GM23338 (cell line): ENCODE results near the gene LRIG3. TPM values are rescaled to one million over a fixed set of nuclear protein-coding genes. Genes with fewer than 3 reads are reported as not detected.

Experiments used
- ATAC-seq: fragments of 200-7000 bp; cut with Tn5 transposase; 3 replicates; pipeline ENCODE4 v1.9.1; 2020
- DNase-seq: peaks from one replicate; pipeline ENCODE4 v3.0.0-alpha.2; 2015; ENCODE audit warnings: low spot score
- H2AFZ ChIP-seq: fragments of 200-600 bp; sonication (generic); 2 replicates; pipeline ENCODE4 v1.8.0; 2016; ENCODE audit warnings: antibody characterized with exemption, mild to moderate bottlenecking, moderate library complexity
- H3F3A ChIP-seq: fragments of 200-600 bp; sonication (generic); replicated peaks from 2 replicates; pipeline ENCODE4 v1.8.0; 2017; ENCODE audit warnings: antibody characterized with exemption, mixed run types, low read depth
- H3K27ac ChIP-seq: fragments of 200-600 bp; sonication (generic); 2 replicates; pipeline ENCODE4 v1.6.1; 2016; ENCODE audit warnings: low read depth
- H3K27me3 ChIP-seq: fragments of 200-600 bp; sonication (generic); 2 replicates; pipeline ENCODE4 v1.8.0; 2016; ENCODE audit warnings: mild to moderate bottlenecking, mixed run types, moderate library complexity; ENCODE audit not compliant: insufficient read depth
- H3K36me3 ChIP-seq: fragments of 200-600 bp; sonication (generic); 2 replicates; pipeline ENCODE4 v1.8.0; 2016; ENCODE audit warnings: mild to moderate bottlenecking; ENCODE audit not compliant: insufficient read depth
- H3K4me1 ChIP-seq: fragments of 200-600 bp; sonication (generic); 2 replicates; pipeline ENCODE4 v1.8.0; 2016; ENCODE audit warnings: mild to moderate bottlenecking, moderate library complexity; ENCODE audit not compliant: insufficient read depth
- H3K4me2 ChIP-seq: fragments of 200-600 bp; sonication (generic); 2 replicates; pipeline ENCODE4 v1.7.1; 2017; ENCODE audit warnings: mixed run types
- H3K4me3 ChIP-seq: fragments of 200-600 bp; sonication (generic); 2 replicates; pipeline ENCODE4 v1.6.1; 2016; ENCODE audit warnings: mixed run types
- H3K79me2 ChIP-seq: fragments of 200-600 bp; sonication (generic); replicated peaks from 2 replicates; pipeline ENCODE4 v1.8.0; 2017; ENCODE audit warnings: mild to moderate bottlenecking; ENCODE audit not compliant: insufficient read depth
- H3K9me2 ChIP-seq: fragments of 200-600 bp; sonication (generic); 2 replicates; pipeline ENCODE4 v1.8.0; 2017; ENCODE audit not compliant: insufficient read depth
- H4K20me1 ChIP-seq: fragments of 200-600 bp; sonication (generic); replicated peaks from 2 replicates; pipeline ENCODE4 v1.8.0; 2017; ENCODE audit warnings: mild to moderate bottlenecking; ENCODE audit not compliant: insufficient read depth
- H3K27ac Mint-ChIP-seq: 2 replicates; pipeline ENCODE4 v1.8.0; 2020; ENCODE audit warnings: inconsistent platforms, mild to moderate bottlenecking, moderate library complexity, mixed read lengths
- H3K27me3 Mint-ChIP-seq: 3 replicates; pipeline ENCODE4 v1.8.0; 2022; ENCODE audit warnings: low read depth, mild to moderate bottlenecking, moderate library complexity, mixed read lengths, inconsistent platforms; ENCODE audit not compliant: insufficient read depth, poor library complexity
- H3K36me3 Mint-ChIP-seq: 3 replicates; pipeline ENCODE4 v1.8.0; 2021; ENCODE audit warnings: low read depth, mild to moderate bottlenecking, inconsistent platforms, moderate library complexity, mixed read lengths
- H3K4me1 Mint-ChIP-seq: 3 replicates; pipeline ENCODE4 v1.8.0; 2020; ENCODE audit warnings: mild to moderate bottlenecking, inconsistent platforms, mixed read lengths
- H3K4me3 Mint-ChIP-seq: 3 replicates; pipeline ENCODE4 v1.8.0; 2021; ENCODE audit warnings: moderate library complexity, mild to moderate bottlenecking, inconsistent platforms, mixed read lengths
- H3K9me3 Mint-ChIP-seq: 3 replicates; pipeline ENCODE4 v1.8.0; 2020; ENCODE audit warnings: moderate library complexity, mild to moderate bottlenecking, inconsistent platforms, mixed read lengths
- CREB1 ChIP-seq: fragments of 250-450 bp; sonication (Bioruptor Pico); IDR thresholded peaks from 2 replicates; pipeline ENCODE4 v1.5.0; 2020; ENCODE audit warnings: low read depth, mild to moderate bottlenecking, moderate library complexity
- EZH2 ChIP-seq: fragments of 200-600 bp; sonication (generic); IDR thresholded peaks from one replicate; pipeline ENCODE4 v1.8.0; 2017; ENCODE audit warnings: antibody characterized with exemption, mild to moderate bottlenecking, low read depth; ENCODE audit not compliant: unreplicated experiment
- EZH2phosphoT487 ChIP-seq: fragments of 200-600 bp; sonication (generic); IDR thresholded peaks from one replicate; pipeline ENCODE4 v1.8.1; 2018; ENCODE audit warnings: antibody characterized with exemption; ENCODE audit not compliant: unreplicated experiment
- JUNB ChIP-seq: IDR thresholded peaks from one replicate; pipeline ENCODE4 v1.6.1; 2016; ENCODE audit warnings: antibody characterized with exemption; ENCODE audit not compliant: unreplicated experiment
- NANOG ChIP-seq: IDR thresholded peaks from 2 replicates; pipeline ENCODE4 v1.6.1; 2016; ENCODE audit warnings: antibody characterized with exemption, borderline replicate concordance
- POLR2AphosphoS5 ChIP-seq: IDR thresholded peaks from 2 replicates; pipeline ENCODE4 v1.6.1; 2016; ENCODE audit warnings: antibody characterized with exemption, low read depth
- STAT1 ChIP-seq: IDR thresholded peaks from one replicate; pipeline ENCODE4 v1.6.1; 2016; ENCODE audit warnings: antibody characterized with exemption; ENCODE audit not compliant: unreplicated experiment
- ZNF114 ChIP-seq: fragments of 250-450 bp; sonication (Bioruptor Pico); IDR thresholded peaks from 2 replicates; pipeline ENCODE4 v1.5.0; 2020; ENCODE audit warnings: mild to moderate bottlenecking, moderate library complexity
- ZNF331 ChIP-seq: fragments of 250-450 bp; sonication (Bioruptor Pico); IDR thresholded peaks from 2 replicates; pipeline ENCODE4 v1.5.0; 2020; ENCODE audit warnings: low read depth, mild to moderate bottlenecking, moderate library complexity
- polyA plus RNA-seq: library from polyadenylated mRNA; unstranded; fragments of >200 nt; fragmentation: Nextera tagmentation; extraction: Ambion mirVana; gene quantifications from 2 replicates; pipeline ENCODE4 v1.2.1, GENCODE V29; 2016
- total RNA-seq: library from RNA; depleted of rRNA; stranded (reverse); fragments of >200 nt; shearing (Covaris generic); gene quantifications from 2 replicates; pipeline ENCODE4 v1.2.3, GENCODE V29; 2014
- TF ChIP-seq, protein P1 (sequence below): IDR thresholded peaks from one replicate; pipeline ENCODE4 v1.6.1; 2018; ENCODE audit warnings: antibody characterized with exemption; ENCODE audit not compliant: unreplicated experiment
- TF ChIP-seq, protein P2 (sequence below): IDR thresholded peaks from 2 replicates; pipeline ENCODE4 v1.6.1; 2016; ENCODE audit warnings: antibody characterized with exemption
- TF ChIP-seq, protein P3 (sequence below): fragments of 250-450 bp; sonication (Bioruptor Pico); IDR thresholded peaks from 2 replicates; pipeline ENCODE4 v1.5.0; 2020; ENCODE audit warnings: mild to moderate bottlenecking, moderate library complexity
- TF ChIP-seq, protein P4 (sequence below), 2 experiments: fragments of 200-600 bp in 1 of 2; sonication (generic) in 1 of 2; conservative IDR thresholded peaks; 2 replicates each; pipeline versions ENCODE4 v1.5.1 to v1.6.1; 2016 to 2017; ENCODE audit warnings: antibody characterized with exemption in 2 of 2, low read depth in 2 of 2, mild to moderate bottlenecking in 2 of 2, moderate library complexity in 1 of 2

LRIG3 gene
- total and polyA plus RNA-seq, 2 experiments from 2014 or later, result 1.6 to 7.5 TPM

DNA sequence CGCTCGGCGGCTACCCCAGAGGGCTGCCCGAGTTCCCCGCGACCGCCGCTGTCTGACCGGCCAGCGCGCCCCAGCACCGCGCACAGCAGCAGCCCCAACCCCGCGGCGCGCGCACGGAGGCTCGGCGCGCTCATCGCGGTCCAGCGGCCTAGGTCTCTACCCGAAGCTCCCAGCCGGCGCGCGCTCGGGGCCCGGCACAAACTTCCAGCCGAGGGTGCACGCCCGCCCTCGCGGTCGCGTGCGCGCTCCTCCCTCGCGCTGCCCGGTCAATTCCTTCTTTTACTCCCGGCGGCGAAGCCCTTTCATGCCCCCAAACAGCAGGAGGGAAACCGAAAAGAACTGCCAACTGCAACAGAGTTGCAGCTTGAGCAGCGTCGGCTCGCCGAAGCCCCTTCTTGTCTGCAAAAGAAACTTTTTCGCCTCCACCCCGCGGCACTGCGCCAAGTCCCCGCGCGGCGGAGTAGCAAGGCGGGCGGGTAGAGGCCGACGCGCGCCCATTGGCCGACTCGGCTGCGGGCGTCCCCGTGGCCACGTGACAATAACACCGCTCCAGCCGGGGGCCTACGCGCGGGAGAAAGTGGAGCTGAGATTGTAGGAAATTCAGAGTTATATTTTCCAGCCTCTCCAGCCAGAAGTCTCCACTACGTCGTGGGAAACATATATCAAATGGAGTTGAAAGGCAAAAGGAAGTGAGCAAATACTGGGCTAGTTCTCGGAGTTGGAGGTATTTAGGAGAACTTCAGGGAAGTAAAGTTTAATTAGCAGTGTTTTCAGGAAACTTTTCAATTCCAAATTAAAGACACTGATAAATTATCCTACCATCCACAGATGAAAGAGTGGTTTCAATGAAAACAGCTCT lies at the start of gene LRIG3 (continued):
- peak; percentile 39; the same call in 1 of the 2 replicates for TF ChIP-seq POLR2AphosphoS5

DNA sequence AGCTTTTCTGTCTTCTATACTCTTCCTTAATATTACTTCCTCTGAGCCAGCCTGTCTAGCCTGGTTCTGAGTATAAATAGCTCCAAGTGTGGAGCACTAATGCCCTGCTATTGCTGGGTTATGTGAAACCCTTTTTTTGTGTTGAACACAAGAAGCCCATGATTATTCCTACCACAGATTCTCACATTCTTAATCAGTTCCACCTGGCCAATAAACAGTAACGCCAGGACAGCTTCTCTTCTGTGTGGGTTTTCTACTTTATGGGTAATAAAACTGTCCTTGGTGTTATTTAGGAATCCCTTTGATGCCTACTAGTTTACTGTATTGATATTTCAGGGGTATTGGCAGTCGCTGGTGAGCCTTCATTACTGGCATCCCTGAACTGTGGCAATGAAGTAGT lies 48.9 kb upstream of the LRIG3 start:
- no peaks in the 10 kb centered on the region for H3K27me3 Mint-ChIP-seq
- no peaks in the 10 kb centered on the region for H4K20me1 ChIP-seq
- DNase-seq (no peak), ATAC-seq (no peak)
- H3K36me3 Mint-ChIP-seq, result no peaks in the 10 kb centered on the region
- H2AFZ ChIP-seq, result no peak overlapping the region
- no peak overlapping the region for H3K27ac Mint-ChIP-seq
- no peaks in the 10 kb centered on the region for H3K79me2 ChIP-seq
- no peak overlapping the region for H3K4me2 ChIP-seq
- H3K27me3 ChIP-seq, result no peaks in the 10 kb centered on the region
- no peaks in the 10 kb centered on the region for H3F3A ChIP-seq
- no peaks in the 10 kb centered on the region for H3K36me3 ChIP-seq
- no peak overlapping the region for H3K4me3 ChIP-seq
- H3K9me3 Mint-ChIP-seq, result no peaks in the 10 kb centered on the region
- H3K4me3 Mint-ChIP-seq, result no peak overlapping the region
- H3K9me2 ChIP-seq, result no peaks in the 10 kb centered on the region
- H3K4me1 Mint-ChIP-seq, result no peaks in the 10 kb centered on the region
- no peaks in the 10 kb centered on the region for H3K4me1 ChIP-seq
- H3K27ac ChIP-seq, result no peak overlapping the region
- TF ChIP-seq EZH2phosphoT487 (no peak), JUNB (no peak), ZNF331 (no peak), CREB1 (no peak), EZH2 (no peak), NANOG (no peak), ZNF114 (CRISPR knock-in tag) (no peak), STAT1 (no peak)
- TF ChIP-seq, protein P1, sequence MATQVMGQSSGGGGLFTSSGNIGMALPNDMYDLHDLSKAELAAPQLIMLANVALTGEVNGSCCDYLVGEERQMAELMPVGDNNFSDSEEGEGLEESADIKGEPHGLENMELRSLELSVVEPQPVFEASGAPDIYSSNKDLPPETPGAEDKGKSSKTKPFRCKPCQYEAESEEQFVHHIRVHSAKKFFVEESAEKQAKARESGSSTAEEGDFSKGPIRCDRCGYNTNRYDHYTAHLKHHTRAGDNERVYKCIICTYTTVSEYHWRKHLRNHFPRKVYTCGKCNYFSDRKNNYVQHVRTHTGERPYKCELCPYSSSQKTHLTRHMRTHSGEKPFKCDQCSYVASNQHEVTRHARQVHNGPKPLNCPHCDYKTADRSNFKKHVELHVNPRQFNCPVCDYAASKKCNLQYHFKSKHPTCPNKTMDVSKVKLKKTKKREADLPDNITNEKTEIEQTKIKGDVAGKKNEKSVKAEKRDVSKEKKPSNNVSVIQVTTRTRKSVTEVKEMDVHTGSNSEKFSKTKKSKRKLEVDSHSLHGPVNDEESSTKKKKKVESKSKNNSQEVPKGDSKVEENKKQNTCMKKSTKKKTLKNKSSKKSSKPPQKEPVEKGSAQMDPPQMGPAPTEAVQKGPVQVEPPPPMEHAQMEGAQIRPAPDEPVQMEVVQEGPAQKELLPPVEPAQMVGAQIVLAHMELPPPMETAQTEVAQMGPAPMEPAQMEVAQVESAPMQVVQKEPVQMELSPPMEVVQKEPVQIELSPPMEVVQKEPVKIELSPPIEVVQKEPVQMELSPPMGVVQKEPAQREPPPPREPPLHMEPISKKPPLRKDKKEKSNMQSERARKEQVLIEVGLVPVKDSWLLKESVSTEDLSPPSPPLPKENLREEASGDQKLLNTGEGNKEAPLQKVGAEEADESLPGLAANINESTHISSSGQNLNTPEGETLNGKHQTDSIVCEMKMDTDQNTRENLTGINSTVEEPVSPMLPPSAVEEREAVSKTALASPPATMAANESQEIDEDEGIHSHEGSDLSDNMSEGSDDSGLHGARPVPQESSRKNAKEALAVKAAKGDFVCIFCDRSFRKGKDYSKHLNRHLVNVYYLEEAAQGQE, result no peak
- TF ChIP-seq, protein P2, sequence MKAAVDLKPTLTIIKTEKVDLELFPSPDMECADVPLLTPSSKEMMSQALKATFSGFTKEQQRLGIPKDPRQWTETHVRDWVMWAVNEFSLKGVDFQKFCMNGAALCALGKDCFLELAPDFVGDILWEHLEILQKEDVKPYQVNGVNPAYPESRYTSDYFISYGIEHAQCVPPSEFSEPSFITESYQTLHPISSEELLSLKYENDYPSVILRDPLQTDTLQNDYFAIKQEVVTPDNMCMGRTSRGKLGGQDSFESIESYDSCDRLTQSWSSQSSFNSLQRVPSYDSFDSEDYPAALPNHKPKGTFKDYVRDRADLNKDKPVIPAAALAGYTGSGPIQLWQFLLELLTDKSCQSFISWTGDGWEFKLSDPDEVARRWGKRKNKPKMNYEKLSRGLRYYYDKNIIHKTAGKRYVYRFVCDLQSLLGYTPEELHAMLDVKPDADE, result no peak
- TF ChIP-seq, protein P3, sequence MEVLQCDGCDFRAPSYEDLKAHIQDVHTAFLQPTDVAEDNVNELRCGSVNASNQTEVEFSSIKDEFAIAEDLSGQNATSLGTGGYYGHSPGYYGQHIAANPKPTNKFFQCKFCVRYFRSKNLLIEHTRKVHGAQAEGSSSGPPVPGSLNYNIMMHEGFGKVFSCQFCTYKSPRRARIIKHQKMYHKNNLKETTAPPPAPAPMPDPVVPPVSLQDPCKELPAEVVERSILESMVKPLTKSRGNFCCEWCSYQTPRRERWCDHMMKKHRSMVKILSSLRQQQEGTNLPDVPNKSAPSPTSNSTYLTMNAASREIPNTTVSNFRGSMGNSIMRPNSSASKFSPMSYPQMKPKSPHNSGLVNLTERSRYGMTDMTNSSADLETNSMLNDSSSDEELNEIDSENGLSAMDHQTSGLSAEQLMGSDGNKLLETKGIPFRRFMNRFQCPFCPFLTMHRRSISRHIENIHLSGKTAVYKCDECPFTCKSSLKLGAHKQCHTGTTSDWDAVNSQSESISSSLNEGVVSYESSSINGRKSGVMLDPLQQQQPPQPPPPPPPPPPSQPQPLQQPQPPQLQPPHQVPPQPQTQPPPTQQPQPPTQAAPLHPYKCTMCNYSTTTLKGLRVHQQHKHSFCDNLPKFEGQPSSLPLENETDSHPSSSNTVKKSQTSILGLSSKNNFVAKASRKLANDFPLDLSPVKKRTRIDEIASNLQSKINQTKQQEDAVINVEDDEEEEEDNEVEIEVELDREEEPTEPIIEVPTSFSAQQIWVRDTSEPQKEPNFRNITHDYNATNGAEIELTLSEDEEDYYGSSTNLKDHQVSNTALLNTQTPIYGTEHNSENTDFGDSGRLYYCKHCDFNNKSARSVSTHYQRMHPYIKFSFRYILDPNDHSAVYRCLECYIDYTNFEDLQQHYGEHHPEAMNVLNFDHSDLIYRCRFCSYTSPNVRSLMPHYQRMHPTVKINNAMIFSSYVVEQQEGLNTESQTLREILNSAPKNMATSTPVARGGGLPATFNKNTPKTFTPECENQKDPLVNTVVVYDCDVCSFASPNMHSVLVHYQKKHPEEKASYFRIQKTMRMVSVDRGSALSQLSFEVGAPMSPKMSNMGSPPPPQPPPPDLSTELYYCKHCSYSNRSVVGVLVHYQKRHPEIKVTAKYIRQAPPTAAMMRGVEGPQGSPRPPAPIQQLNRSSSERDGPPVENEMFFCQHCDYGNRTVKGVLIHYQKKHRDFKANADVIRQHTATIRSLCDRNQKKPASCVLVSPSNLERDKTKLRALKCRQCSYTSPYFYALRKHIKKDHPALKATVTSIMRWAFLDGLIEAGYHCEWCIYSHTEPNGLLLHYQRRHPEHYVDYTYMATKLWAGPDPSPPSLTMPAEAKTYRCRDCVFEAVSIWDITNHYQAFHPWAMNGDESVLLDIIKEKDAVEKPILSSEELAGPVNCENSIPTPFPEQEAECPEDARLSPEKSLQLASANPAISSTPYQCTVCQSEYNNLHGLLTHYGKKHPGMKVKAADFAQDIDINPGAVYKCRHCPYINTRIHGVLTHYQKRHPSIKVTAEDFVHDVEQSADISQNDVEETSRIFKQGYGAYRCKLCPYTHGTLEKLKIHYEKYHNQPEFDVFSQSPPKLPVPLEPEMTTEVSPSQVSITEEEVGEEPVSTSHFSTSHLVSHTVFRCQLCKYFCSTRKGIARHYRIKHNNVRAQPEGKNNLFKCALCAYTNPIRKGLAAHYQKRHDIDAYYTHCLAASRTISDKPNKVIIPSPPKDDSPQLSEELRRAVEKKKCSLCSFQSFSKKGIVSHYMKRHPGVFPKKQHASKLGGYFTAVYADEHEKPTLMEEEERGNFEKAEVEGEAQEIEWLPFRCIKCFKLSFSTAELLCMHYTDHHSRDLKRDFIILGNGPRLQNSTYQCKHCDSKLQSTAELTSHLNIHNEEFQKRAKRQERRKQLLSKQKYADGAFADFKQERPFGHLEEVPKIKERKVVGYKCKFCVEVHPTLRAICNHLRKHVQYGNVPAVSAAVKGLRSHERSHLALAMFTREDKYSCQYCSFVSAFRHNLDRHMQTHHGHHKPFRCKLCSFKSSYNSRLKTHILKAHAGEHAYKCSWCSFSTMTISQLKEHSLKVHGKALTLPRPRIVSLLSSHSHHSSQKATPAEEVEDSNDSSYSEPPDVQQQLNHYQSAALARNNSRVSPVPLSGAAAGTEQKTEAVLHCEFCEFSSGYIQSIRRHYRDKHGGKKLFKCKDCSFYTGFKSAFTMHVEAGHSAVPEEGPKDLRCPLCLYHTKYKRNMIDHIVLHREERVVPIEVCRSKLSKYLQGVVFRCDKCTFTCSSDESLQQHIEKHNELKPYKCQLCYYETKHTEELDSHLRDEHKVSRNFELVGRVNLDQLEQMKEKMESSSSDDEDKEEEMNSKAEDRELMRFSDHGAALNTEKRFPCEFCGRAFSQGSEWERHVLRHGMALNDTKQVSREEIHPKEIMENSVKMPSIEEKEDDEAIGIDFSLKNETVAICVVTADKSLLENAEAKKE, result no peak
- TF ChIP-seq, protein P4, sequence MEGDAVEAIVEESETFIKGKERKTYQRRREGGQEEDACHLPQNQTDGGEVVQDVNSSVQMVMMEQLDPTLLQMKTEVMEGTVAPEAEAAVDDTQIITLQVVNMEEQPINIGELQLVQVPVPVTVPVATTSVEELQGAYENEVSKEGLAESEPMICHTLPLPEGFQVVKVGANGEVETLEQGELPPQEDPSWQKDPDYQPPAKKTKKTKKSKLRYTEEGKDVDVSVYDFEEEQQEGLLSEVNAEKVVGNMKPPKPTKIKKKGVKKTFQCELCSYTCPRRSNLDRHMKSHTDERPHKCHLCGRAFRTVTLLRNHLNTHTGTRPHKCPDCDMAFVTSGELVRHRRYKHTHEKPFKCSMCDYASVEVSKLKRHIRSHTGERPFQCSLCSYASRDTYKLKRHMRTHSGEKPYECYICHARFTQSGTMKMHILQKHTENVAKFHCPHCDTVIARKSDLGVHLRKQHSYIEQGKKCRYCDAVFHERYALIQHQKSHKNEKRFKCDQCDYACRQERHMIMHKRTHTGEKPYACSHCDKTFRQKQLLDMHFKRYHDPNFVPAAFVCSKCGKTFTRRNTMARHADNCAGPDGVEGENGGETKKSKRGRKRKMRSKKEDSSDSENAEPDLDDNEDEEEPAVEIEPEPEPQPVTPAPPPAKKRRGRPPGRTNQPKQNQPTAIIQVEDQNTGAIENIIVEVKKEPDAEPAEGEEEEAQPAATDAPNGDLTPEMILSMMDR (conservative IDR thresholded peaks at IDR 0.05; ENCODE audit: low read depth in 2 of 2), result no peak
